ENCODE results near the gene ASCL3.

- TF ChIP-seq CBX2 (IDR thresholded peaks at IDR 0.05; ENCODE audit: borderline replicate concordance, low read depth) (no peak), CTCF (IDR thresholded peaks at IDR 0.05) (no peak), RAD21 (conservative IDR thresholded peaks at IDR 0.05 in 1 of 2, IDR thresholded peaks at IDR 0.05 in 1 of 2) (no peak), CBX8 (IDR thresholded peaks at IDR 0.05) (no peak), MAFK (IDR thresholded peaks at IDR 0.05; ENCODE audit: partially characterized antibody) (no peak), PHF8 (IDR thresholded peaks at IDR 0.05; ENCODE audit: borderline replicate concordance, low read depth) (no peak), HDAC2 (IDR thresholded peaks at IDR 0.05) (no peak), ELK1 (IDR thresholded peaks at IDR 0.05; ENCODE audit: low read depth, low read length) (no peak), MAX (IDR thresholded peaks at IDR 0.05) (no peak), ZC3H11A (IDR thresholded peaks at IDR 0.05) (no peak), REST (IDR thresholded peaks at IDR 0.05) (no peak), ESRRA (IDR thresholded peaks at IDR 0.05; ENCODE audit: borderline replicate concordance, low read length) (no peak), POLR2A (IDR thresholded peaks at IDR 0.05; ENCODE audit: low read length) (no peak)
Observed at GRCh38 chr11:8899119-8899753, 43.6 kb downstream of the ASCL3 start.
